Fibroblast of peridontal ligament (primary cell): ENCODE results near the gene LPP.
A peak's percentile ranks its signal among the peaks of the same experiment; 100 is the strongest.
"Not testable (repeated sequence)": the region's sequence is repeated elsewhere in the genome, so short reads cannot be mapped to it uniquely, and the experiment has no call there.

ENCODE experiments used
- DNase-seq: peaks from one replicate; pipeline ENCODE4 v3.0.0-alpha.2; 2010; ENCODE audit errors: extremely low read depth

LPP gene

DNA sequence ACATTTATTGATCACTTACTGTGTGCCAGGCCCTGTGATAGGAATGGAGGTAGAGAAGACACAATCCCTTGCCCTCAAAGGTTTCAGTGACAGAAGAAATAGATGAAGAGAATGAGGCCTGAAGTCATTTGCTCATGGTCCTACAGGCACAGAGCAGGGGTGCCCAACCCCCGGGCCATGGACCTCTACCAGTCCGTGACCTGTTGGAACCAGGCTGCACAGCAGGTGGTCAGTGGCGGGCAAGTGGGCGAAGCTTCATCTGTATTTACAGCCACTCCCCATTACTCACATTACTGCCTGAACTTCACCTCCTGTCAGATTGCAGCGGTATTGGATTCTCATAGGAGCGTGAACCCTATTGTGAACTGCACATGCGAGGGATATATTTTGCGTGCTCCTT, 480.3 kb downstream of the LPP start:
- no peak for DNase-seq

DNA sequence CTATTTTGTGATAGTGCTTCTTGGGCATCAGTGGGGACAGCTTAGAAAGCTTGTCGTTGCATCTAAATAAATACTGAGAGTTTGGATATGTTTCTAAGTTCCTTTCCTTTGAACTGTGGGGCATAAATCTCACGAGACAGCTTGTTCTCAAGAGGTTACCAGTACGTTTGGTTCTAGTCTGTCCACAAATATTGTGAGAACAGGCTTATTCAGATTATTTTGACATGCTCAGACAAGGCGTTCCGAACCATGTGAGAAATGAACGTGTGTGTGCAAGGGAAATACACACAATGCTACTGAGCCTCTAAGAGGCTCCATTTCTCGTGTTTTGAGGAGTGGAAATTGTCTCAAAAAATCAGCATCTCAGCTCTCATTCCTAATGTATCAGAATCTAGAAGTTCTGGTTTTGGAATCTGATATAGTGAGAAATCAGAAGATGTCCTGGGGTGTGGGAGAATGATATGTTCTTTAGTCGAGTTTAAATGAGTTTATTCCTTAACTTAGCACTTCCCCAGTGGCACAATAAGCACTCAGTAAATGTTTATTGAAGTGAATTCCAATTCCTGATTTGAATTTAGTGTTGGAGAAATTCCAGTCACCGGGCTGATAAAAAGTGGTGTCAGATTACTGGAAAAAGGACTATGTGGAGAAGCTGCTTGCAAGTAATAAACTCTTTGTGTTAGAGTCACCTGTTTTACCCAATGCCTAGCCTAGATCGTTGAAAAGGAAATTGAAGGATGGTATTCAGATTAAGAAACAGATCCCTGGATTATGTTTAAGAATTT, 481.5 kb downstream of the LPP start:
- peak; percentile 83 for DNase-seq

DNA sequence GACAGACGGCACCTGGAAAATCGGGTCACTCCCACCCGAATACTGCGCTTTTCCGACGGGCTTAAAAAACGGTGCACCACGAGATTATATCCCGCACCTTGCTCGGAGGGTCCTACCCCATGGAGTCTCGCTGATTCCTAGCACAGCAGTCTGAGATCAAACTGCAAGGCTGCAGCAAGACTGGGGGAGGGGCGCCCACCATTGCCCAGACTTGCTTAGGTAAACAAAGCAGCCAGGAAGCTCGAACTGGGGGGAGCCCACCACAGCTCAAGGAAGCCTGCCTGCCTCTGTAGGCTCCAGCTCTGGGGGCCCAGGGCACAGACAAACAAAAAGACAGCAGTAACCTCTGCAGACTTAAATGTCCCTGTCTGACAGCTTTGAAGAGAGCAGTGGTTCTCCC, 482.3 kb downstream of the LPP start:
- not testable (repeated sequence) for DNase-seq

GRCh38 chr3:188641076-188641475, 487.1 kb downstream of the LPP start:
- no peak for DNase-seq

DNA sequence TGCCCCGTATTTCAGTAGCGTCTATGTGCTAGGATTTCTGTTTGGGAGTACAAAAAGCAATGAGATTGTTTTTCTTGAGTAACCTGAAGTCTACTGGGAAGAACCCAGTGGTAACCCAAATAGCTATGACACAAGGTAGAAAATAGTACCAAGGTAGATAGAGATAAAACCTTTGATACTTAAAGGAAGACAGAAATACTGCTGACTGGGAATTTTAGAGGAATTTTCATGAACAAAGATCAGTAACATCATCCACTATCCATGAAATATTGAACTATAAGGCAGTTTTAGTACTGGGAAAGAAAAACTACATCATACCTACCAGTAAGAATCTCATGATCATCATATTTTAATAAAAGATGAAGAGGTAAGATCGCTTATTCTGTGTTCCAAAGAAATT, 489.8 kb downstream of the LPP start:
- DNase-seq = no peak

GRCh38 chr3:188646592-188646991, 492.6 kb downstream of the LPP start:
- peak; percentile 27 for DNase-seq

- DNase-seq = no peak
Observed at GRCh38 chr3:188647237-188647636, 493.3 kb downstream of the LPP start.

DNA sequence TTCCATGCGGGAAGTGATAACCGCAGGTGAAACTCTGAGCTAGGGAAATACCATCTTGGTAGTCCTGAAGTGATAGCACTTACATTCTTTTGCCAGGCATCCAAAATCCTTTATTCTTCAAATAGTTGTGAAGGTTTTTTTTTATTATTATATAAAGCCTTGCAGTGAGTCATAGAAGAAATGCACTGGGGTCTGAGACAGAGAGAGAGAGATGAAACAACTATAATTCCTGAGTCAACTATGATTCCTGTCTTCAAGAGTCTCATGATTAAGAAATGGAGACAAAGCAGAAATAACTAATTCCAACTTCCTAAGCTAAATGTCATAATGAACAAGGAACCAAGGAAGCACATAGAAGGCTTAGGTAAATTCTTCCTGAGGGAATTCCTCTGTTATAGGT, 495.6 kb downstream of the LPP start:
- peak; percentile 45 for DNase-seq

DNA sequence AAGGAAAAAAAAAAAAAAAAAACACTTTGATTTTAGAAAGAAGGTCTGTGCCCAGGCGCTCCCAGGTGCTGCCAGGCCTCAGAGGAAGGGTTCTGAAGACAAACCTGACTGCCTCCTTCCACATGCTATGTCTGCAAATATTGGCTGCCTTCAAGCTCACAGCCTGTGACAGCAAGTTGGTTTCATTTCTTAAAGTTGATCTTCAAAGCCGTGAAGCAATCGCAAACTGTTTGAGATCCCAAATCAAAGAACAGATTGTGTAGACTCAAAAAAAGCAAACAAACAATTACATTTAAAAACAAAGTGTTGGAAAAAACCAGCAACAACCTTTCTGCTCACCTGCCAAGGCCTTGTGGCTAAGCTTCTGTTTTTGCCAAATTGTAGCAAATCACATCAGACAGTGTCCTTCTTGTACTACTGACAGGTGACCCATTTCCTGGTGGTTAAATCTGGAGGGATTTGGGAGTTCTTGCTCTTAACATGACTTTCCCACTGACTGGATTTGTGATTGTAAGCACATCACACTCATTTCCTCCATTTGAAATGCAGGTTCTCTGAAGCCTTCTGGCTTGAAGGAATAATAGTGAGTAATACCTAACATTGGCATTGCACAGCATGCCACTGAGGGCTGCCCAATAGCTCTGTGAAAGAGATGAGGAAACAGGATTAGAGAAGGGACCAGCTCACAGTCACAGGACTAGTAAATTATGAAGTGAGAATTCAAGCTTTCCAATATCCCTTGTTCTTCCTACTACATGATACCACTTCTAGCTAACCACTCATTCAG, 502.4 kb downstream of the LPP start:
- DNase-seq = peak; percentile 51

- DNase-seq = no peak
Observed at GRCh38 chr3:188658606-188659005, 504.6 kb downstream of the LPP start.

- DNase-seq = peak; percentile 15
Observed at GRCh38 chr3:188659449-188660090, 505.6 kb downstream of the LPP start.

DNA sequence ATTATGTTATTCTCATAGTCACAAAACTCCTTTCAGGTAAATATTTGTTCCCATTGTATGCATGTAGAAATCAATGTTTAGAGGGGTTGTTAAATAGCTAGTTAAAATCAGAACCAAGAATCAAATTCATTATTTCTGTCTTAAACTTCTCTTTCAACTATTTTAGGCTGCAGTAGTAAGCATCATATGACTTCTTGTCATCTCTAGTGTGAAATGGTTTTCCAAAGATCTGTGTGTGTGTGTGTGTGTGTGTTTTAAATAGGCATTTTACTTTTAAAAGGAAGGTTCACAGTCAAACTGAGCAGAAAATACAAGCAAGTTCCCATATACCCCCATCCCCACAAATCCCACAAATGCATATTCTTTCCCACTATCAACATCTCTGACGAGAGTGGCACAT, 506.5 kb downstream of the LPP start:
- DNase-seq = no peak

DNA sequence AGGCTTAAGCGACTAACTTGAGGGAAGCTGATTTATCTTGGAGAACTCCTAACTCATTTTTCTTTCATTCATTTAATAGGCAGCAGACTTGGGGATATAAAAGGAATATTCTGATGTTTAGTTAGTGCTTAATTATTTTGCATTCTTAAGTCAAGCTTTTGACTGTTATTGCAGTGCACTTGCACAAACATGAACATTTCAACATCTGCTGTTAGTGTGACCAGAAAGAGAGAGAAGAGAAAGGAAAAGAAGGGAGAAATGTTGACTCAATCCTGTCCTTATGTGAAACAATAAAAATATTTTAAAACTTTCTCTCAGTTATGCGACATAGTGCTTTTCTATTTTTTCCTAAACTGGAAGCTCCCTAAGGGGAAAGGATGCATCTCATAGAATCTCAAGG, 507.8 kb downstream of the LPP start:
- DNase-seq = peak; percentile 52

DNA sequence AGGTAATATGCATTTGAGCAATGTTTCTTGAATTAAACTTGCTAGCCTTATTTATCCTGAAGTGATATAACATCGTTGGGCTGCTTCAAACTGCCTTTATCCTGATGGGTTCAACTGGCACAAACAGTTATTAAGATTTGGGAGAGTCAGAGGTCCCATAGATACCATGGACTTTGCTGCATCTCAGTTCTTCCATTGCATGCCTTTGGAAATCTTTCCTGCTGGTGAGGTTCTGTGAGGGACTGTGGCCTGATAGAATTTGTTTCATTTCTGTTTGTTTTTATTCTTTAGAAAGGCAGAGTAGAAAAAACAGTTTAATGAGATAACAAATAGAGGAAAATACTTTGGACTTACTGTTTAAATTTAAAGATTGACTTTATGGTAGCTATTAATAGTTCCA, 508.3 kb downstream of the LPP start:
- DNase-seq = no peak

DNA sequence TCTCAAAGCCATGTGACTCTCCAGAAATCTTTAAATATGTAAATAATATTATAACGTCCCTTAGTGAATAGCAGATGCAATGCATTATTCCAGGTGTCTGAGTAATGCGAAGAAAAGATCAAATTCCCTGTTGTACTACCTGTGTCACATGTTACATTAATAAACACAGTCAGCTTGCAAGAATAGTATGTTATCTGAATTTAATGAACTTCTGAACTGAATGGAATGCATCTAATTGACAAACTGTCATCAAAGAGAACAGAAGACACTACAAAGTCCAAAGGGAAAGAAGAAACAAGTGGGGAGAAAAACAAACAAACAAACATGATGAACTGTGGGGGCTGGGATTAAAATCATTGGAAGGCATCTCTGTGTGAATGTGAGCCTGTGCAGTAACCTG, 508.8 kb downstream of the LPP start:
- no peak for DNase-seq

GRCh38 chr3:188663839-188664238, 509.9 kb downstream of the LPP start:
- DNase-seq = no peak

DNA sequence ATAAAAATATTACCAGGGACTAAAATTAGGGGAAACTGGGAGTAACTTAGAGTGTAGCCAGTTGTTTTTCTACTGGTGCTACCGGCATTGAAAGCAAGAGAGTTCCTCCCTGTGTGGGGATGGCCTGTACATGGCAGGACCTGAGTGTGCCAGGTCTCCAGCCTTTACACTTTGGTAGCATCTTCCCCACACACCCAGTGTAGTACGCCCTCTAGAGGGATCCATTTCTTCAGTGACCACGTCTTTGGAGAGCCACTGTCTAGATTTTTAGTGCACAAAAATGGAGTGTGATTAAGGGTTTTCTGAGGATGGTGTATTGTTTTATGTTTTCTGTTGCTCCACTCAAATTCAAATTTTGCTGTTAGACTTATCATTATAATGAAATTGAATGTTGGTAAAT, 510.8 kb downstream of the LPP start:
- no peak for DNase-seq

- no peak for DNase-seq
Observed at GRCh38 chr3:188667926-188668325, 514.0 kb downstream of the LPP start.

GRCh38 chr3:188670446-188670845, 516.5 kb downstream of the LPP start:
- no peak for DNase-seq

DNA sequence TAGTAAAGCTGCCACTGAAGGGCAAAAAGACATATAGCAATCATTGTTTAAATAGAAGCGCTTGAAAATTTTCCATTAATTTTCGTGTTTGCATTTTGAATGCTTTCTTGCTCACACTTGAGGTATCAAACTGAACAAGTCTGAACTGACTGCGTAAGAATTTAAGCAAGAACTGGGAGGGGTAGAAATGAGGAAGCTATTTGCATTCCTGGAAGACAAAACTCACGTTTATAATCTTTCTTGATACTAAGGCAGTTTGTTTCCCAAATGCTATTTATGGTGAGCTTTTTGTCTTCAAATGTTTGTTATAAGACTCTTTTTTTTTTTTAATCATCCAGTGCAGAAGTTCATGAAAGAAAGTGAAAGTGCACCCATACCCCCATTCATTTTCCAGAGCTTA, 518.0 kb downstream of the LPP start:
- DNase-seq = no peak

DNA sequence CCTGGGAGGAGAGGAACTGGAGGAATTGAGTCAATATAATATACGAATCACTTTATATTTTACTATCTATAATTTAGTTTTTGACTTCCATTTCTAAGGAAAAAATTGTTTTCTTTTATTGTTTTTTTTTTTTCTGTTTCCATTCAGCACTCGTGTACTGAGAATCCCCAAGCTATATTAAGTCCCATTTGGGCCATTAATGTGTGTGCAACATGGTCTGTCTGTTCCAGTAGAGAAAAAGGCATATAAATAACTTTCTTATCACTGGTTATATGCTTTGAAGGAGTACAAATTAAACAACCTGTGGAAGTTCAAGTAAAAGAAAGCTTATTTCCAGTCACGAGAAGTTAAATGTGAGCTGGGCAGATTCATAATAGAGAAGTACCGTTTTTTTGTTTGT, 518.9 kb downstream of the LPP start:
- DNase-seq = no peak

GRCh38 chr3:188673646-188674186, 519.8 kb downstream of the LPP start:
- DNase-seq = peak; percentile 83

DNA sequence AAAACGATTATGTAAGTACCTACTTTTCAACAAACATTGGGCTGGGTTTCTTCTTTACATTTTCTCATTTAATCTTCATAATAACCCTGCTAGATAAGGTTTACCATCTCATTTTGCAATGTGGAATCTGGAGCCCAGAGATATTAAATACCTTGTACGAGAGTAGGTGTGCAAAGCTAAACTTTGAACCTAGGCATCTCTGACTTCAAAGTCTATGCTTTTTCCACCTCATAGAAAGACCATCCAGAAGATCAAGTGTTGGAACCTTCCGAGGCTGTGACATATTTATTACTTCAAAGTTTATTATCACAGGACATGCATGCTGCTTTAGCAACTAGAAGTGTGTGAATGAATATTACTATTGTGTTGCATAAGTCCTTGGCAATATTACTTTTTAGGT, 520.6 kb downstream of the LPP start:
- DNase-seq = no peak
